Caco-2 (cell line): ENCODE data around the gene PGAM2. TPM values are rescaled to one million over a fixed set of nuclear protein-coding genes. Genes with fewer than 3 reads are reported as not detected.

ENCODE experiments used
- BruUV-seq: library from RNA; stranded (reverse); fragments of 400-500 nt; replicated peaks from 2 replicates; lab custom pipeline; 2021; lab: Mats Ljungman, UMichigan
- CTCF ChIA-PET: fragments of 300-600 bp; sonication (Branson Sonifier 250); formaldehyde crosslinking; loops from one replicate; lab custom pipeline; 2022; ENCODE audit warnings: antibody characterized with exemption; lab: Charles Lee
- POLR2A ChIA-PET: fragments of 300-600 bp; sonication (Branson Sonifier 250); formaldehyde crosslinking; loops from one replicate; lab custom pipeline; 2022; ENCODE audit warnings: antibody characterized with exemption; lab: Charles Lee
- DNase-seq, 2 experiments: peaks; one replicate each; pipeline versions ENCODE4 v3.0.0 to v3.0.0-alpha.2; 2020 to 2022
- H3K27me3 ChIP-seq: replicated peaks from 2 replicates; pipeline ENCODE4 v1.6.0; 2011; ENCODE audit warnings: low read length; ENCODE audit not compliant: control insufficient read depth, insufficient read depth
- H3K36me3 ChIP-seq: 2 replicates; pipeline ENCODE4 v1.5.1; 2011; ENCODE audit warnings: low read length; ENCODE audit not compliant: control insufficient read depth, insufficient read depth
- H3K4me1 ChIP-seq: fragments of 250-450 bp; sonication (Bioruptor Pico); 2 replicates; pipeline ENCODE4 v1.5.1; 2020; ENCODE audit warnings: mild to moderate bottlenecking
- H3K4me3 ChIP-seq: 2 replicates; pipeline ENCODE4 v1.5.1; 2011; ENCODE audit warnings: low read depth, mild to moderate bottlenecking, control low read depth, low read length
- H3K9me3 ChIP-seq: fragments of 250-450 bp; sonication (Bioruptor Pico); 2 replicates; pipeline ENCODE4 v1.5.1; 2020; ENCODE audit warnings: mild to moderate bottlenecking, moderate library complexity
- H3K27ac Mint-ChIP-seq: one replicate; pipeline ENCODE4 v1.8.0; 2022; ENCODE audit warnings: mixed read lengths; ENCODE audit not compliant: unreplicated experiment
- H3K27me3 Mint-ChIP-seq: one replicate; pipeline ENCODE4 v1.8.0; 2022; ENCODE audit warnings: mixed read lengths; ENCODE audit not compliant: insufficient read depth, unreplicated experiment
- H3K36me3 Mint-ChIP-seq: one replicate; pipeline ENCODE4 v1.8.0; 2022; ENCODE audit warnings: mild to moderate bottlenecking, mixed read lengths; ENCODE audit not compliant: insufficient read depth, unreplicated experiment
- H3K4me1 Mint-ChIP-seq: one replicate; pipeline ENCODE4 v1.8.0; 2022; ENCODE audit warnings: low read depth, mixed read lengths; ENCODE audit not compliant: unreplicated experiment
- H3K4me3 Mint-ChIP-seq: one replicate; pipeline ENCODE4 v1.8.0; 2022; ENCODE audit warnings: mild to moderate bottlenecking, moderate library complexity, mixed read lengths; ENCODE audit not compliant: unreplicated experiment
- H3K9me3 Mint-ChIP-seq: one replicate; pipeline ENCODE4 v1.8.0; 2022; ENCODE audit warnings: mixed read lengths; ENCODE audit not compliant: unreplicated experiment
- CTCF ChIP-seq, 2 experiments: fragments of 200-600 bp in 1 of 2; IDR thresholded peaks; 1 replicate in 1 of 2; 2 replicates in 1 of 2; pipeline versions ENCODE4 v1.5.1 to v1.8.0; 2011 to 2022; ENCODE audit warnings: antibody characterized with exemption in 1 of 2, control low read depth in 1 of 2, inconsistent platforms in 1 of 2, low read depth in 1 of 2, low read length in 1 of 2, mild to moderate bottlenecking in 1 of 2, moderate library complexity in 1 of 2; ENCODE audit not compliant: insufficient read depth in 1 of 2, severe bottlenecking in 1 of 2, unreplicated experiment in 1 of 2
- intact Hi-C: fragments of 100-400 bp; cut with micrococcal nuclease; formaldehyde crosslinking; loops from one replicate; pipeline ENCODE4 v1.10.0; 2022; ENCODE audit not compliant: unreplicated experiment
- total RNA-seq: library from RNA; stranded (reverse); gene quantifications from 2 replicates; pipeline ENCODE4 v1.2.3, GENCODE V29; 2022

Gene PGAM2
- total RNA-seq, 1 experiment from 2014 or later = not detected

DNA sequence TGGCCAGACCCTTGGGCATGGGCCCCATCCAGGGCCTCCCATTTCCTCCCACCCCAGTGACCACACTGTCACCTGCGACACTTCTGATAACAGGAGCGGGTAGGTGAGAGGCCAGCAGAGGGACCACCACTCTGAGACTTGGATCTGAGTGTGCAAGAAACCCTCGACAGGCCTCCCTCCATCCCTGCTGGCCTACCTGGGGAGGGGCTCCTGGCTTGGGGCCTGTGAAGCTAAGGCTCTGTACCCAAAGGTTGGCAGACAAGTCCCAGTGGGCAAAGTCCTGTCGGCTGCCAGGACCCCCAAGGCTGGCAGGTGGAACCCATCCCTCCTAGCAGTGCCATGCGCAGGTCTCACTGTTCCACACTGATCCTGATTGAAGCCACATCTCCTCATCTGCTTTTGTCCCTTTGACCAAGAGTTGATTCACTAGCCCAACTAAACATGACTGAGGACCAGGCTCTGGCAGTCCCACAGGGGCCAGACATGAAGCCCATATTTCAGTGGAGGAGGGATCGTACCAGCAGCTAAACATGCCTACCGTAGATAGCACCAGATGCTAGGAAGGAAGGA is 1.2 kb upstream of the PGAM2 start:
- H3K4me3 Mint-ChIP-seq = peak overlapping the region; percentile 56
- peaks cover 6% of the 10 kb centered on the region for H3K4me1 ChIP-seq
- no peaks in the 10 kb centered on the region for H3K9me3 Mint-ChIP-seq
- peak overlapping the region; percentile 37 for H3K27ac Mint-ChIP-seq
- TF ChIP-seq CTCF (IDR thresholded peaks at IDR 0.05; ENCODE audit: insufficient read depth in 1 of 2, low read depth in 1 of 2, low read length in 1 of 2, severe bottlenecking in 1 of 2, unreplicated experiment in 1 of 2) = no peak
- no TSS peak for BruUV-seq
- peak in 1 of 2 experiments; percentile 34 for DNase-seq
- intact Hi-C loops = no loop called here
- peaks cover 6% of the 10 kb centered on the region for H3K4me1 Mint-ChIP-seq
- H3K27me3 Mint-ChIP-seq = peaks cover 3% of the 10 kb centered on the region
- H3K9me3 ChIP-seq = no peaks in the 10 kb centered on the region
- H3K27me3 ChIP-seq = no peaks in the 10 kb centered on the region
- peaks cover 61% of the 10 kb centered on the region for H3K36me3 Mint-ChIP-seq
- H3K36me3 ChIP-seq = no peaks in the 10 kb centered on the region
- CTCF ChIA-PET = no interaction called here
- POLR2A ChIA-PET = no interaction called here
- no peak overlapping the region for H3K4me3 ChIP-seq

DNA sequence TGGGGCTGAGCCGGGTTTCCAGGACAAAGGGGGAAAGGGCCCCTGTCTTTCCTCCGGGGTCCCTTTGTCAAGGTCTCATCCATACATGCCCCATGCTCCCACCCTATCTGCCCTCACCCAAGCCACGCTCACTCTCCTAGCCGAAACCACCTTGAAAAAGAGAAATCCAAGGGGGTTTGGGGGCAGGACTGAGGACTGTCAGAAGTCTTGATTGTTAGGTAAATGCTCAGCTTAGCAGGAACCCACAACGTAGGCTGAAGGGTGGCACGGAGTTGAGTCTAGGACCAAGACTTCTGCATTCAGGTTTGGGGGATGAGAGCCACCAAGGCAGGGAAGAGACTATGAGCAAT is 719 bp upstream of the PGAM2 start:
- Mint-ChIP-seq H3K4me1 (peaks cover 6% of the 10 kb centered on the region), H3K27me3 (peaks cover 3% of the 10 kb centered on the region), H3K27ac (no peak overlapping the region), H3K9me3 (no peaks in the 10 kb centered on the region), H3K4me3 (no peak overlapping the region), H3K36me3 (peaks cover 58% of the 10 kb centered on the region)
- no peak for DNase-seq
- H3K36me3 ChIP-seq = no peaks in the 10 kb centered on the region
- no peak for TF ChIP-seq CTCF (IDR thresholded peaks at IDR 0.05; ENCODE audit: insufficient read depth in 1 of 2, low read depth in 1 of 2, low read length in 1 of 2, severe bottlenecking in 1 of 2, unreplicated experiment in 1 of 2)
- no peak overlapping the region for H3K4me3 ChIP-seq
- ChIA-PET POLR2A (no interaction called here), CTCF (interaction anchor here (0.8 kb wide), 1 partner anchor 16 kb away, joined by 5 read pairs; no protein-coding TSS in a partner anchor)
- no TSS peak for BruUV-seq
- peaks cover under 1% of the 10 kb centered on the region for H3K4me1 ChIP-seq
- no peaks in the 10 kb centered on the region for H3K9me3 ChIP-seq
- intact Hi-C loops = no loop called here
- H3K27me3 ChIP-seq = no peaks in the 10 kb centered on the region

- BruUV-seq = no TSS peak
- H3K4me3 Mint-ChIP-seq = no peak overlapping the region
- H3K27me3 ChIP-seq = no peaks in the 10 kb centered on the region
- H3K36me3 Mint-ChIP-seq = peaks cover 58% of the 10 kb centered on the region
- DNase-seq = no peak
- no peaks in the 10 kb centered on the region for H3K9me3 Mint-ChIP-seq
- intact Hi-C loops = no loop called here
- CTCF ChIA-PET = no interaction called here
- H3K27me3 Mint-ChIP-seq = peaks cover 3% of the 10 kb centered on the region
- no peaks in the 10 kb centered on the region for H3K9me3 ChIP-seq
- TF ChIP-seq CTCF (IDR thresholded peaks at IDR 0.05; ENCODE audit: insufficient read depth in 1 of 2, low read depth in 1 of 2, low read length in 1 of 2, severe bottlenecking in 1 of 2, unreplicated experiment in 1 of 2) = no peak
- H3K27ac Mint-ChIP-seq = no peak overlapping the region
- H3K36me3 ChIP-seq = no peaks in the 10 kb centered on the region; the same call in 1 of the 2 replicates
- peaks cover 6% of the 10 kb centered on the region for H3K4me1 Mint-ChIP-seq
- no peak overlapping the region for H3K4me3 ChIP-seq
- POLR2A ChIA-PET = no interaction called here
- H3K4me1 ChIP-seq = no peaks in the 10 kb centered on the region
These were observed 456 bp downstream of the PGAM2 start for GRCh38 chr7:44064791-44065430.
